ENCODE results near the gene TAAR1. TPM values are rescaled to one million over a fixed set of nuclear protein-coding genes. Genes with fewer than 3 reads are reported as not detected.

TAAR1 gene
- total RNA-seq, 1 donor = not detected

GRCh38 chr6:132675749-132676148 is 16.8 kb upstream of the TAAR1 start:
- TF ChIP-seq CTCF (IDR thresholded peaks at IDR 0.05; ENCODE audit: insufficient read depth, low read length) = no peak
- H3K4me3 ChIP-seq (ENCODE audit: low read depth, low read length) = no peak overlapping the region
- DNase-seq (ENCODE audit: low read depth) = no peak

- TF ChIP-seq CTCF (IDR thresholded peaks at IDR 0.05; ENCODE audit: insufficient read depth, low read length) = no peak
- H3K4me3 ChIP-seq (ENCODE audit: low read depth, low read length) = no peak overlapping the region
- no peak for DNase-seq (ENCODE audit: low read depth)
Observed at GRCh38 chr6:132675002-132675401, 16.0 kb upstream of the TAAR1 start.

- TF ChIP-seq CTCF (IDR thresholded peaks at IDR 0.05; ENCODE audit: insufficient read depth, low read length) = no peak
- no peak for DNase-seq (ENCODE audit: low read depth)
- no peak overlapping the region for H3K4me3 ChIP-seq (ENCODE audit: low read depth, low read length)
Observed at GRCh38 chr6:132673376-132674094, 14.6 kb upstream of the TAAR1 start.

GRCh38 chr6:132671295-132671694 is 12.3 kb upstream of the TAAR1 start:
- no peak overlapping the region for H3K4me3 ChIP-seq (ENCODE audit: low read depth, low read length)
- DNase-seq (ENCODE audit: low read depth) = no peak
- no peak for TF ChIP-seq CTCF (IDR thresholded peaks at IDR 0.05; ENCODE audit: insufficient read depth, low read length)

- no peak overlapping the region for H3K4me3 ChIP-seq (ENCODE audit: low read depth, low read length)
- DNase-seq (ENCODE audit: low read depth) = peak; percentile 61
- peak; percentile 40 for TF ChIP-seq CTCF (IDR thresholded peaks at IDR 0.05; ENCODE audit: insufficient read depth, low read length)
Observed at GRCh38 chr6:132669690-132670291, 10.8 kb upstream of the TAAR1 start.

- DNase-seq (ENCODE audit: low read depth) = no peak
- H3K4me3 ChIP-seq (ENCODE audit: low read depth, low read length) = no peak overlapping the region
- TF ChIP-seq CTCF (IDR thresholded peaks at IDR 0.05; ENCODE audit: insufficient read depth, low read length) = no peak
Observed at GRCh38 chr6:132666118-132666517, 7.1 kb upstream of the TAAR1 start.
